ENCODE results near the gene MRPL9. TPM values are rescaled to one million over a fixed set of nuclear protein-coding genes. Genes with fewer than 3 reads are reported as not detected.

Gene MRPL9
- total RNA-seq, 2 experiments from 2014 or later, result 139 to 184 TPM

DNA sequence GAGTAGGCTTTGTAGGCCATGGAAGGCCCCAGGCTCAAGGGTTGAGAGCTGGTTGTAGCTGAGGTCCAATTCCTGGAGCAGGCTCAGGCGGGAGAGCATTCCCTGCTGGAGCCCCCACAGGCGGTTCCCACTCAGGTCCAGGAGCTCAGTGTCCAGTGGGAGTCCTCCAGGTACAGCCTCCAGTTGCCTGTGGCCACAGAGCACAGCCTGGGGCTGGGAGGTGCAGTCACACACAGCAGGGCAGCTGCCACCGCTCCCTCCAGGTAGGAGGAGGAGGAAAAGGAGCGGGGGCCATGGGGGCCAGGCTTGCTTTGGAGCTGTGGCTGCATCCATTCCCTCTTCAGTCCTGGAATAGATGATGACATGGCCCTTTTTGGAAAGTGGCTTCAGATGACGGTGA is 39.1 kb upstream of the MRPL9 start:
- CTCF ChIA-PET, result interaction anchor here (1.4 kb wide), 1 partner anchor 13 kb away, joined by 10 read pairs; the partner anchor contains the start of gene TDRKH
- POLR2A ChIA-PET, result no interaction called here
- H3K4me3 Mint-ChIP-seq, result no peak overlapping the region

DNA sequence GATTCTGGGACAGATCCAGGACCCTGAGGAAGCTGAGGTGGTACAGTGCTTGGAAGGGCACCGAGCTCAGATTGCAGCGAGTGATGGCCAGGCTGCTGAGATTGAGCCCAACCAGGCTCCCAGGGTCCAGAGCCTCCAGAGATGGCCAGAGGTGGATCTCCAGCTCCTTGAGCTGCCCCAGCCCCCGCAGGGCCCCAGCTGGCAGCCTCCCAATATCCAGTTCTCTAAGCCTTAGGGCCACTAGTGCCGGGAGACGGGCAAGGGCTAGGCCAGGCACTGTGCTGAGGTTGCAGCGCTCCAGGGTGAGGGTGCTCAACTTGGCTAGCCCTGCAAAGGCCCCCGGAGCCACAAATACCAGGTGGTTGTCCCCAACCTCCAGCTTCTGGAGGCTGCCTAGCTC is 38.5 kb upstream of the MRPL9 start:
- POLR2A ChIA-PET, result no interaction called here
- ATAC-seq (no peak), DNase-seq (no peak)
- Mint-ChIP-seq H3K27ac (no peak overlapping the region), H3K9me3 (ENCODE audit: low read depth) (no peaks in the 10 kb centered on the region), H3K4me3 (no peak overlapping the region), H3K4me1 (peaks cover 3% of the 10 kb centered on the region), H3K27me3 (no peaks in the 10 kb centered on the region), H3K36me3 (ENCODE audit: low read depth) (no peaks in the 10 kb centered on the region)
- CTCF ChIA-PET, result interaction anchor here (1.4 kb wide), 1 partner anchor 12 kb away, joined by 10 read pairs; the partner anchor contains the start of gene TDRKH
- intact Hi-C loops (cut with DNase I, micrococcal nuclease), result no loop called here

More for the DNA sequence above, 39.1 kb upstream of the MRPL9 start:
- peaks cover 3% of the 10 kb centered on the region for H3K4me1 Mint-ChIP-seq
- intact Hi-C loops (cut with DNase I, micrococcal nuclease), result no loop called here
- DNase-seq (no peak), ATAC-seq (no peak)
- H3K27ac Mint-ChIP-seq, result no peak overlapping the region
- no peaks in the 10 kb centered on the region for H3K27me3 Mint-ChIP-seq
- H3K36me3 Mint-ChIP-seq (ENCODE audit: low read depth), result no peaks in the 10 kb centered on the region
- no peaks in the 10 kb centered on the region for H3K9me3 Mint-ChIP-seq (ENCODE audit: low read depth)

DNA sequence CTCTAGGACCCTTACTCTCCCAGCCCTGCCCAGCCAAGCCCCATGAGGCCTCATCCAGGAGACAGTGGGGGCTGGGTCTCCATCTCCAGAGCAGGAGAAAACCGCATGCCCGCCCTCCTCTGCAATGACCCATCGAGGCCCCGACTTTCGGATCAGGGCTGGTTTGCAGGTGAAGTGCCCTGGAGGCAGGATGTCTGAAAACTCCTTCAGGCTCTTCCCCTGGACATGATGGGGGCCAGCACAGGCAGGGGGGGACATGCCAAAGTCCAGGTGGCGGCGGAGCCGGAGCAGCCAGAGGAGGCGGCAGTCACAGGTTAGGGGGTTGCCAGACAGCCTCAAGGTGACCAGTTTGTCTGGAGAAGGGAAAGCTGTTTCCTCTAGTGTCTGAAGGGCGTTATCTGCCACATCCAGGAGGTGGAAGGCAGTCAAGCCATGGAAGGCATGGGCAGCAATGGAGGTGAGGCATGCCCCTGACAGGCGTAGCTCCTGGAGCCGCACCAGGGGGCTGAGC is 38.1 kb upstream of the MRPL9 start:
- ChIA-PET POLR2A (no interaction called here), CTCF (interaction anchor here (0.5 to 1.2 kb wide), 2 partner anchors 11 to 210 kb away, joined by 4 read pairs; partner anchors contain the start of gene TDRKH)
- peaks cover 3% of the 10 kb centered on the region for H3K4me1 Mint-ChIP-seq
- no peaks in the 10 kb centered on the region for H3K27me3 Mint-ChIP-seq
- H3K36me3 Mint-ChIP-seq (ENCODE audit: low read depth), result no peaks in the 10 kb centered on the region
- no peak overlapping the region for H3K27ac Mint-ChIP-seq
- intact Hi-C loops (cut with DNase I, micrococcal nuclease), result no loop called here
- H3K4me3 Mint-ChIP-seq, result no peak overlapping the region
- ATAC-seq, result no peak
- no peaks in the 10 kb centered on the region for H3K9me3 Mint-ChIP-seq (ENCODE audit: low read depth)
- no peak for DNase-seq

DNA sequence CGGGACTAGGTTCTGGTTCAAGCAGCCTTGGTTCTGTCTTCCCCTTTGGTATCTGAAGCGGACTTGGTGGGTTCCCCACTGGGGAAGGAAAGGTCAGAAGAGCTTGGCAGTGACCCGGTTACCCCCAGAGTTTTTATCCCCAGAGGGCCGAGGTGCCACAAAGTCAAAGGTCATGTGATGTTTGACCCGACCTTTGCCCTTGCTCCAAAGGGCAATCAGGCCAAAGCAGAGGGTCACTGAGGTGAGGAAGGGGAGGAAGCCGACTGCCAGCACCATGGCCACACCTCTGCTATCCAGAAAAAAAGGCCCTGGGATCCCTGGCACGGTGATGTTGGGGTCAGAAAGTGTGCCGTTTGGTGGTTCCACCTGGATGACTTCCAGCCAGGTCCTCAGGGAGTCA is 37.5 kb upstream of the MRPL9 start:
- Mint-ChIP-seq H3K4me1 (peaks cover 3% of the 10 kb centered on the region), H3K9me3 (ENCODE audit: low read depth) (no peaks in the 10 kb centered on the region), H3K27ac (no peak overlapping the region), H3K27me3 (no peaks in the 10 kb centered on the region), H3K36me3 (ENCODE audit: low read depth) (no peaks in the 10 kb centered on the region), H3K4me3 (no peak overlapping the region)
- DNase-seq, result no peak
- ChIA-PET POLR2A (no interaction called here), CTCF (interaction anchor here (0.5 to 1.2 kb wide), 4 partner anchors 10 to 210 kb away, joined by 3 to 4 read pairs (median 4); partner anchors contain the start of gene TDRKH)
- intact Hi-C loops (cut with DNase I, micrococcal nuclease), result no loop called here
- no peak for ATAC-seq

DNA sequence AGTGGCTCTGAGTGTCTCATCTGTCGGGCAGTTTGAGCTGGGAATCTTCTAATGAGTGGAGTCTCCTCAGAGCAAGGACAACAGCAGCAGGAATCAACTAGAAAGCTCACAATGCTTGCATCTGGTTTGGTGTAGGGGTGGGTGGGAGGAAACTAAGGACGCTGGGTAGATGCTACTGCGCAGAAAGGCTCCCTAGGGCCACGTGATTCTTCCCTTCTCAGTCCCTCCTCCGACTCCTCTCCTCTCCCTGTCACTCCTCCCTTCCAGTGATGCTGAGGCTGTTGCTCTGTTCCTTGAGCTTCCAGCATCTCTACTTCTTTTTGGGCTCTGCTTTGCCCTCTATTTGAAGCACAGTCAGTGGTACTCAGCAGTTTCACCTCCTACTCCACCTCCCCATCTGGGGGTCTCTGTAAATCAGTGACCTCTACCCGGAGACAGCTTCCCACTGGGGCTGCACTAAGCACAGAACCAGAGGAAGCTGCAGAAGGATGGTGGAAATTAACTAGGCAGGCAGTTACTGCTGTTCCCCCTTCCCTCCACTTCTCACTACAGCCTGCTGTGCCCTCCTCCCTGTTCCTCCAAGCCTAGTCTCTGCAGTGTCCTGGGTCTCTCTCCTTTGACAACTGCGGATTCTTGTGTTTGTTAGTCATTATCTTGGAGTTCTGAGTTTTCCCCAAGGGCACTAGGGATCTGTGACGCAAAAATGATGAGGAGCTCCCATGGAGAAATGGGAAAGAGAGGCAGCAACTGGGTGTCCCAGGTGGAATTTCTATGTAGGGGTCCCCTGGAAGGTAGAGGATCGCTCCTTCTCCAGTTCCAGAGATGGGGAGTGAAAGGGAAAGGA is 36.1 kb upstream of the MRPL9 start:
- DNase-seq (no peak), ATAC-seq (no peak)
- ChIA-PET CTCF (interaction anchor here (0.5 to 1.6 kb wide), 3 partner anchors 8 to 173 kb away, joined by 3 to 4 read pairs (median 3); no protein-coding TSS in a partner anchor), POLR2A (interaction anchor here (0.6 kb wide), 1 partner anchor 21 kb away, joined by 3 read pairs; no protein-coding TSS in a partner anchor)
- Mint-ChIP-seq H3K36me3 (ENCODE audit: low read depth) (peaks cover under 1% of the 10 kb centered on the region), H3K9me3 (ENCODE audit: low read depth) (no peaks in the 10 kb centered on the region), H3K4me3 (no peak overlapping the region), H3K27ac (peak overlapping the region; percentile 30), H3K4me1 (peaks cover 3% of the 10 kb centered on the region), H3K27me3 (no peaks in the 10 kb centered on the region)
- intact Hi-C loops (cut with DNase I, micrococcal nuclease), result no loop called here

DNA sequence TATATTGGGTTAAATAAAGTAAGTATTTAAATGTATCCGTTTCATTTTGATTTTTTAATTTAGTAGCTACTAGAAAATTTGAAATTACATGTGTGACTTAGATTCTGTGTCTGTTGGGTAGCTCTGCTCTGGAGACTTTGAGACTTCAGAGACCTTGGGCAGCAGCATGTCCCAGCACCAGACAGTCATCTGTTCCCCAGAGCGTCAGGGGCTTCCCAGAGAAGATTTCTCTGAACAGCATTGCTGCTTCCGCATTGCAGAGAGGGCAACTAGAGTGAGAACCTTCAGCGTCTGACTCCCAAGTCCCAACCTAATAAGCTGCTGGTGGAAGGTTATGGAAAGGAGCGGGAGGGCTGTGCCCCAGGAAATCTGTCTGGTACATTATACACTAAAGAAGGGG is 35.3 kb upstream of the MRPL9 start:
- ChIA-PET CTCF (interaction anchor here (0.8 to 1.6 kb wide), 4 partner anchors 9 to 108 kb away, joined by 3 to 4 read pairs (median 3); no protein-coding TSS in a partner anchor), POLR2A (no interaction called here)
- H3K4me1 Mint-ChIP-seq, result peaks cover 3% of the 10 kb centered on the region
- H3K27me3 Mint-ChIP-seq, result no peaks in the 10 kb centered on the region
- no peak overlapping the region for H3K27ac Mint-ChIP-seq
- peaks cover 3% of the 10 kb centered on the region for H3K36me3 Mint-ChIP-seq (ENCODE audit: low read depth)
- DNase-seq (no peak), ATAC-seq (no peak)
- intact Hi-C loops (cut with DNase I, micrococcal nuclease), result no loop called here
- no peaks in the 10 kb centered on the region for H3K9me3 Mint-ChIP-seq (ENCODE audit: low read depth)
- H3K4me3 Mint-ChIP-seq, result no peak overlapping the region

DNA sequence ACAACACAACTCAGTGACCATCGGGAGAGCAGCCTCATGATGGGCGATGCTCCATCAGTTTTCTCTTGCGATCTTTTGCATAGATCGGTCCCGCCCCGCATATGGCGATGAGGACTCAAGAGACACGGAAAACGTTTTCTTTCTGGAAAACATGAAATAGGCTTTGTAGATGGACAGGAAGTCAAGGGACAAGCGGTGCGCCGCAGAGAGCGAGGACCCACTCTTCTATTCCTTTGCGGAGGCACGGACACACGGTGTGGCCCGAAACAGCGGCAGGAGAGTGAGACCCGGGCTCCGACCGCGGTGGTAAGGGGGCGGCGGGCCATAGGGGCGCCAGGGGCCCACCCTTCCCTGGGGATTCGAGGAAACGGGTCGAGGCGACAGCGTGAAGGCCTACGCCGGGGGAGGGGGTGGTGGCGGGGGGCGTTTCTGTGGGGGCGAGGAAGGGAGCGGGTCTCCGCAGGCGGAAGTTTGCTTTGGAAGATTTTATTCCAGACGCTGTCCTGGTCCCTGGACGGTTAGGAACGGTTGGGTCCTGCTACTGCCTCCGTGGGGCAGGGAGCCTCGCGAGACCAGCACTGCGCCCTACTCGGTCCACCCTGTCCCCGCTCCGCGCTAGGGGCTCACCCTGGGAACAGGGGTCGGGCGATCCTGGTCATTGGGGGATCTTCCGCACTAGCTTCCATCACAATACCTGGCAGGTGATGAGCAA is 27.8 kb upstream of the MRPL9 start:
- intact Hi-C loops (cut with DNase I, micrococcal nuclease), result loop anchor here (1.0 to 2.0 kb wide), 11 partner anchors 28 to 509 kb away; partner anchors contain the start of genes MRPL9 (in 2 of the 2), C2CD4D (in 1 of the 2), PSMB4 (in 1 of the 2) and RFX5 (in 1 of the 2)
- CTCF ChIA-PET, result interaction anchor here (0.6 to 3.2 kb wide), 13 partner anchors 10 to 318 kb away, joined by 3 to 17 read pairs (median 5); partner anchors contain the start of gene MRPL9
- Mint-ChIP-seq H3K27ac (peak overlapping the region; percentile 89), H3K36me3 (ENCODE audit: low read depth) (peaks cover 3% of the 10 kb centered on the region), H3K4me3 (peak overlapping the region; percentile 95), H3K4me1 (peaks cover 18% of the 10 kb centered on the region), H3K27me3 (no peaks in the 10 kb centered on the region), H3K9me3 (ENCODE audit: low read depth) (no peaks in the 10 kb centered on the region)
- POLR2A ChIA-PET, result interaction anchor here (0.9 to 1.7 kb wide), 4 partner anchors 28 to 463 kb away, joined by 5 to 11 read pairs (median 8); partner anchors contain the start of gene MRPL9
- ATAC-seq (no peak), DNase-seq (peak; percentile 36)

DNA sequence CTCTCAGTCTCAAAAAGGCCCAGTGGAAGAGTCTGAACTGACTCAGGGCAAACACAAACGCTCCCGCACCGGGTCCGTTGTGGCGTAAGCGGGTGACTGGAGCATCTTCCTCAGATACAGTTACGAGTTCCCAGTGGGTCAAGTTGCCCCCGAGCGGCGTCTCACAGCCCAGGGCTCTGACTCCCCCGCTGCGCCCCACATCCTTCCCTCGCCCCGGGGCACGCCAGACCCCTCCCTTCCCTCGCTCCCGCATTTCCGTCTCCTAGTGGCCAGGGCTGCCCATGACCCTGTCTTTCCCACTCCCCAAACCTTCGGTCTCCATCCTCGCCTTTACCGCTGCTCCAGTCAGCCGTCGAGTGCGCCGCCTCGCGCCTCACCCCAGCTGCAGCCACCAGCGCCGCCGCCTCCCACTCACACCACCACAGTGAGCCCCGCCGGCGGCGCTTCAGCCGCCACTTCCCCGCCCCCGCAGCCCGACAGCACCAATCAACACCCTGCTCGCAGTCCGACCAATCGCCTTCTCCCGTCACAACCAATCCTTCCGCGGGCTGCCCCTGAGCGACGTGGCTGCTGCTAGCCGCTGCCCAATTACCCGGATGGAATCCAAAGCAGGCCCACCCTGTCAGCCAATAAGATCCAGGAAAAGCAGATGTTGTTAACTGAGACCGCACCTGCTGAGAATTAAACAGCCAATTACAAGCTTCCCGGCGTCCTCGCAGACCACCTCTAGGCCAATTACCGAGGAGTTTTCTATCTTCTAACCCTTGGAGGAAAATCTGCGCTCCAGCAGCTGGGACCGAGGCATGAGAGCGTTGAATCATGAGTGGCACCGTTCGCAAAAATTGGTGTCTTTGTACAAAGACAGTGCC is 27.0 kb upstream of the MRPL9 start, which contains the start of gene TDRKH:
Gene TDRKH (minus strand): TSS at position 430 of the 869 bp plus-strand sequence. CDS start 7,478 bp downstream, outside the sequence.
- intact Hi-C loops (cut with DNase I, micrococcal nuclease), result loop anchor here (1.0 to 2.0 kb wide), 11 partner anchors 27 to 508 kb away; partner anchors contain the start of genes MRPL9 (in 2 of the 2), C2CD4D (in 1 of the 2), PSMB4 (in 1 of the 2) and RFX5 (in 1 of the 2)
- H3K4me1 Mint-ChIP-seq, result peaks cover 18% of the 10 kb centered on the region
- no peaks in the 10 kb centered on the region for H3K9me3 Mint-ChIP-seq (ENCODE audit: low read depth)

DNA sequence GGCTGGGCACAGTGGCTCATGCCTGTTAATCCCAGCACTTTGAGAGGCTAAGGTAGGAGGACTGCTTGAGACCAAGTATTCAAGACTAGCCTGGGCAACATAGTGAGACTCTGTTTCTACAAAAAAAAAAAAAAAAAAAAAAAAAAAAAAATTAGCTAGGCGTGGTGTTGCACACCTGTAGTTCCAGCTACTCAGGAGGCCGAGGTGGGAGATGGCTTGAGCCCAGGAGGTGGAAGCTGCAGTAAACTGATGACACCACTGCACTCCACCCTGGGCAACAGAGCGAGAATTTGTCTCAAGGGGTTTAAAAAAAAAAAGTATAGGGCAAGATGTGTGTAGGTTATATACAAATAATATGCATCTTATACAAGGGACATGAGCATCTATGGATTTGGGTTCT is 24.4 kb upstream of the MRPL9 start:
- Mint-ChIP-seq H3K4me3 (no peak overlapping the region), H3K36me3 (ENCODE audit: low read depth) (no peaks in the 10 kb centered on the region), H3K9me3 (ENCODE audit: low read depth) (no peaks in the 10 kb centered on the region), H3K4me1 (peaks cover 18% of the 10 kb centered on the region), H3K27ac (no peak overlapping the region), H3K27me3 (no peaks in the 10 kb centered on the region)
- intact Hi-C loops (cut with DNase I, micrococcal nuclease), result no loop called here
- DNase-seq (no peak), ATAC-seq (no peak)
- CTCF ChIA-PET, result interaction anchor here (1.1 to 3.2 kb wide), 2 partner anchors 23 to 96 kb away, joined by 3 to 17 read pairs; partner anchors contain the start of gene MRPL9
- POLR2A ChIA-PET, result no interaction called here

More for the DNA sequence above, 27.0 kb upstream of the MRPL9 start, which contains the start of gene TDRKH:
- H3K27ac Mint-ChIP-seq, result peak within 1 kb of the TSS; percentile 89
- H3K36me3 Mint-ChIP-seq (ENCODE audit: low read depth), result peaks cover 3% of the 10 kb centered on the region
- ChIA-PET CTCF (interaction anchor here (0.6 to 3.2 kb wide), 22 partner anchors 10 to 319 kb away, joined by 3 to 17 read pairs (median 4); partner anchors contain the start of gene MRPL9), POLR2A (interaction anchor here (0.9 to 1.7 kb wide), 4 partner anchors 27 to 463 kb away, joined by 5 to 11 read pairs (median 8); partner anchors contain the start of gene MRPL9)
- ATAC-seq (peak; percentile 98), DNase-seq (peak; percentile 100)
- H3K27me3 Mint-ChIP-seq, result no peaks in the 10 kb centered on the region
- H3K4me3 Mint-ChIP-seq, result peak within 1 kb of the TSS; percentile 95

DNA sequence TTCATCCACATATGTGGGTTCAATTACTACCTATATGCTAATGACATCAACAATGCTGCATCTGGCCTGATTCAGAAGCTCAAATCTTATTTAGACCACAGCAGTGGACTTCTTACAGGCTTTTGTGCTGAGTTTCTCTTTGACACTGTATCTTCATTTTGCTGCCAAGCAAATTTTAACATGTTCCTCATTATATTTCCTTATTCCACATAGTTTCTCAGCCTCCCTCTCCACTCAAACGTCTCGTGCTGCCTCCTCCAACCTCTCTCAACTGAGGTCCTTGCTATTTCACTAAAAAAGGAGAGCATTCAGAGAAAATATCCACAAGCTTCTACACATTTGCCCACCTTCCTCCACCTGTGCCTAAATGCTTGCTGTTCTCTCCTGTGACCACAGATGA is 20.5 kb upstream of the MRPL9 start:
- H3K9me3 Mint-ChIP-seq (ENCODE audit: low read depth), result no peaks in the 10 kb centered on the region
- H3K27me3 Mint-ChIP-seq, result no peaks in the 10 kb centered on the region
- ATAC-seq (no peak), DNase-seq (no peak)
- peaks cover 2% of the 10 kb centered on the region for H3K4me1 Mint-ChIP-seq
- no peak overlapping the region for H3K4me3 Mint-ChIP-seq
- H3K36me3 Mint-ChIP-seq (ENCODE audit: low read depth), result peaks cover 5% of the 10 kb centered on the region
- ChIA-PET CTCF (no interaction called here), POLR2A (interaction anchor here (0.7 kb wide), 1 partner anchor 539 kb away, joined by 3 read pairs; no protein-coding TSS in a partner anchor)
- H3K27ac Mint-ChIP-seq, result no peak overlapping the region
- intact Hi-C loops (cut with DNase I, micrococcal nuclease), result no loop called here

Measured in activated CD4-positive, alpha-beta T cell treated with anti-CD3 and anti-CD28 coated beads for 36 hours (primary cell).